Smooth muscle cell (in vitro differentiated cells): ENCODE results near the gene ADAM22. TPM values are rescaled to one million over a fixed set of nuclear protein-coding genes. Genes with fewer than 3 reads are reported as not detected.

ENCODE experiments used
- DNase-seq: peaks from one replicate; lab custom pipeline; 2025; ENCODE audit not compliant: unreplicated experiment; lab: John Stamatoyannopoulos, UW
- H2AFZ ChIP-seq: fragments of 200-600 bp; sonication (generic); 2 replicates; pipeline ENCODE4 v1.6.0; 2016; ENCODE audit warnings: antibody characterized with exemption, low read depth, mild to moderate bottlenecking
- H3F3A ChIP-seq: fragments of 200-600 bp; sonication (generic); 2 replicates; pipeline ENCODE4 v1.6.0; 2017; ENCODE audit warnings: antibody characterized with exemption, low read depth
- H3K27ac ChIP-seq: fragments of 200-600 bp; sonication (generic); 2 replicates; pipeline ENCODE4 v1.5.1; 2016; ENCODE audit warnings: low read depth, mild to moderate bottlenecking
- H3K27me3 ChIP-seq: fragments of 200-600 bp; sonication (generic); 2 replicates; pipeline ENCODE4 v1.6.1; 2016; ENCODE audit warnings: low read depth, mild to moderate bottlenecking
- H3K36me3 ChIP-seq: fragments of 200-600 bp; sonication (generic); 2 replicates; pipeline ENCODE4 v1.5.1; 2016; ENCODE audit warnings: low read depth
- H3K4me1 ChIP-seq: fragments of 200-600 bp; sonication (generic); 2 replicates; pipeline ENCODE4 v1.5.1; 2016; ENCODE audit warnings: low read depth
- H3K4me2 ChIP-seq: fragments of 200-600 bp; sonication (generic); 2 replicates; pipeline ENCODE4 v1.6.0; 2016; ENCODE audit warnings: mild to moderate bottlenecking
- H3K4me3 ChIP-seq: fragments of 200-600 bp; sonication (generic); 2 replicates; pipeline ENCODE4 v1.5.1; 2016; ENCODE audit warnings: mild to moderate bottlenecking
- H3K79me2 ChIP-seq: fragments of 200-600 bp; sonication (generic); 2 replicates; pipeline ENCODE4 v1.6.0; 2016; ENCODE audit warnings: low read depth, mild to moderate bottlenecking
- H3K9ac ChIP-seq: fragments of 200-600 bp; sonication (generic); 2 replicates; pipeline ENCODE4 v1.6.0; 2016; ENCODE audit warnings: low read depth
- H3K9me3 ChIP-seq: fragments of 200-600 bp; sonication (generic); replicated peaks from 2 replicates; pipeline ENCODE4 v1.5.1; 2016; ENCODE audit warnings: low read depth
- H4K20me1 ChIP-seq: fragments of 200-600 bp; sonication (generic); 2 replicates; pipeline ENCODE4 v1.6.0; 2016; ENCODE audit warnings: low read depth
- CTCF ChIP-seq: fragments of 200-600 bp; sonication (generic); IDR thresholded peaks from 2 replicates; pipeline ENCODE4 v1.5.1; 2017; ENCODE audit warnings: borderline replicate concordance, mild to moderate bottlenecking, antibody characterized with exemption; ENCODE audit not compliant: insufficient read depth, poor library complexity, severe bottlenecking
- WGBS: methylation state at CpG from one replicate; pipeline ENCODE4 v1.1.7; 2016; ENCODE audit warnings: low lambda C conversion rate; 5-methylcytosine and 5-hydroxymethylcytosine counted together
- polyA plus RNA-seq: library from polyadenylated mRNA; unstranded; fragments of >200 nt; fragmentation: Nextera tagmentation; extraction: Ambion mirVana; gene quantifications from 2 replicates; pipeline ENCODE4 v1.2.1, GENCODE V29; 2016
- total RNA-seq: library from RNA; depleted of rRNA; stranded (reverse); fragments of >200 nt; gene quantifications from 2 replicates; pipeline ENCODE4 v1.2.3, GENCODE V29; 2014

ADAM22 gene
- total and polyA plus RNA-seq, 2 experiments from 2014 or later = 0.10 to 0.22 TPM

- no peaks in the 10 kb centered on the region for H3K79me2 ChIP-seq
- no peak overlapping the region for H3K4me2 ChIP-seq
- H4K20me1 ChIP-seq = no peaks in the 10 kb centered on the region
- H3K9me3 ChIP-seq = no peaks in the 10 kb centered on the region
- no peaks in the 10 kb centered on the region for H3F3A ChIP-seq
- no peak for TF ChIP-seq CTCF
- H3K4me3 ChIP-seq = no peak overlapping the region
- DNase-seq = no peak
- no peaks in the 10 kb centered on the region for H3K27me3 ChIP-seq
- H3K4me1 ChIP-seq = no peaks in the 10 kb centered on the region
- no peak overlapping the region for H2AFZ ChIP-seq
- H3K36me3 ChIP-seq = no peaks in the 10 kb centered on the region
- H3K9ac ChIP-seq = no peak overlapping the region
- no peak overlapping the region for H3K27ac ChIP-seq
- 95% methylated on average over 2 of the region's 2 CpGs for WGBS
Measured at GRCh38 chr7:88020953-88021665, 87.1 kb downstream of the ADAM22 start.

- H3K4me2 ChIP-seq = no peak overlapping the region
- H4K20me1 ChIP-seq = no peaks in the 10 kb centered on the region
- WGBS = 84% methylated on average over 2 of the region's 2 CpGs
- no peak for DNase-seq
- H3K27ac ChIP-seq = no peak overlapping the region
- H2AFZ ChIP-seq = no peak overlapping the region
- no peak overlapping the region for H3K9ac ChIP-seq
- no peaks in the 10 kb centered on the region for H3K79me2 ChIP-seq
- H3K9me3 ChIP-seq = no peaks in the 10 kb centered on the region
- no peaks in the 10 kb centered on the region for H3K36me3 ChIP-seq
- H3K4me3 ChIP-seq = no peak overlapping the region
- no peaks in the 10 kb centered on the region for H3K4me1 ChIP-seq
- no peaks in the 10 kb centered on the region for H3K27me3 ChIP-seq
- TF ChIP-seq CTCF = no peak
- no peaks in the 10 kb centered on the region for H3F3A ChIP-seq
Measured at GRCh38 chr7:88027724-88028123, 93.7 kb downstream of the ADAM22 start.

GRCh38 chr7:88034083-88034695, 100.1 kb downstream of the ADAM22 start:
- H3K36me3 ChIP-seq = no peaks in the 10 kb centered on the region
- no peak overlapping the region for H2AFZ ChIP-seq
- H3K27me3 ChIP-seq = no peaks in the 10 kb centered on the region
- WGBS = 93% methylated on average over 7 of the region's 7 CpGs
- H4K20me1 ChIP-seq = no peaks in the 10 kb centered on the region
- no peaks in the 10 kb centered on the region for H3K79me2 ChIP-seq
- H3K27ac ChIP-seq = no peak overlapping the region
- H3K4me3 ChIP-seq = no peak overlapping the region
- no peaks in the 10 kb centered on the region for H3K4me1 ChIP-seq
- no peak overlapping the region for H3K4me2 ChIP-seq
- no peak for DNase-seq
- TF ChIP-seq CTCF = no peak
- H3K9me3 ChIP-seq = no peaks in the 10 kb centered on the region
- H3F3A ChIP-seq = no peaks in the 10 kb centered on the region
- H3K9ac ChIP-seq = no peak overlapping the region

GRCh38 chr7:88037050-88037449, 103.0 kb downstream of the ADAM22 start:
- no peak overlapping the region for H3K9ac ChIP-seq
- no peaks in the 10 kb centered on the region for H3K36me3 ChIP-seq
- H3K27ac ChIP-seq = no peak overlapping the region
- H4K20me1 ChIP-seq = no peaks in the 10 kb centered on the region
- DNase-seq = no peak
- H3K4me3 ChIP-seq = no peak overlapping the region
- no peaks in the 10 kb centered on the region for H3F3A ChIP-seq
- H2AFZ ChIP-seq = no peak overlapping the region
- no peaks in the 10 kb centered on the region for H3K27me3 ChIP-seq
- H3K4me2 ChIP-seq = no peak overlapping the region
- H3K79me2 ChIP-seq = no peaks in the 10 kb centered on the region
- WGBS = 90% methylated on average over 3 of the region's 3 CpGs
- no peak for TF ChIP-seq CTCF
- no peaks in the 10 kb centered on the region for H3K9me3 ChIP-seq
- H3K4me1 ChIP-seq = no peaks in the 10 kb centered on the region
